ENCODE data around the gene ERGIC1. TPM values are rescaled to one million over a fixed set of nuclear protein-coding genes. Genes with fewer than 3 reads are reported as not detected.

Gene ERGIC1
- polyA plus RNA-seq, 1 donor from 2014 or later = 59.1 TPM

DNA sequence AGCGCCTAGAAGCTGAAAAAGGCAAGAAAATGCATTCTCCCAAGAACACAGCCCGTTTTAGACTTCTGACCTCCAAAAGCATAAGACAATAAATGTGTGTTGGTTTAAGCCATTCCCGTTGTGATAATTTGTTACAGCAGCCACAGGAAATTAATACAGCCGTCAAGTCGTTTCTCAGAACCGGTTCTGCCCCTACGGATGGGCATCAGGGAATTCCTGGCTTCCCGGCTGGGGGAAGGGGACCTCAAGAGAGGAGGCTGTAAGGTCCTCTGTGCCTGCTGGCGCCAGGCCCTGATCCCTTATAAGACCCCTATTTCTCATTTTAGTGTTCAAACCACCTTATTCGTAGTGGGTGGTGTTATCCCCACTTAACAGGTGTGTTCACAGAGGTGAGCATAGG is 74.6 kb downstream of the ERGIC1 start:
- TF ChIP-seq TAF1 (IDR thresholded peaks at IDR 0.05; ENCODE audit: low read depth) = no peak
- TF ChIP-seq SMC3 (conservative IDR thresholded peaks at IDR 0.05; ENCODE audit: poor library complexity) = no peak
- TF ChIP-seq EP300 (conservative IDR thresholded peaks at IDR 0.05; ENCODE audit: poor library complexity, severe bottlenecking) = no peak
- TF ChIP-seq, protein P1, sequence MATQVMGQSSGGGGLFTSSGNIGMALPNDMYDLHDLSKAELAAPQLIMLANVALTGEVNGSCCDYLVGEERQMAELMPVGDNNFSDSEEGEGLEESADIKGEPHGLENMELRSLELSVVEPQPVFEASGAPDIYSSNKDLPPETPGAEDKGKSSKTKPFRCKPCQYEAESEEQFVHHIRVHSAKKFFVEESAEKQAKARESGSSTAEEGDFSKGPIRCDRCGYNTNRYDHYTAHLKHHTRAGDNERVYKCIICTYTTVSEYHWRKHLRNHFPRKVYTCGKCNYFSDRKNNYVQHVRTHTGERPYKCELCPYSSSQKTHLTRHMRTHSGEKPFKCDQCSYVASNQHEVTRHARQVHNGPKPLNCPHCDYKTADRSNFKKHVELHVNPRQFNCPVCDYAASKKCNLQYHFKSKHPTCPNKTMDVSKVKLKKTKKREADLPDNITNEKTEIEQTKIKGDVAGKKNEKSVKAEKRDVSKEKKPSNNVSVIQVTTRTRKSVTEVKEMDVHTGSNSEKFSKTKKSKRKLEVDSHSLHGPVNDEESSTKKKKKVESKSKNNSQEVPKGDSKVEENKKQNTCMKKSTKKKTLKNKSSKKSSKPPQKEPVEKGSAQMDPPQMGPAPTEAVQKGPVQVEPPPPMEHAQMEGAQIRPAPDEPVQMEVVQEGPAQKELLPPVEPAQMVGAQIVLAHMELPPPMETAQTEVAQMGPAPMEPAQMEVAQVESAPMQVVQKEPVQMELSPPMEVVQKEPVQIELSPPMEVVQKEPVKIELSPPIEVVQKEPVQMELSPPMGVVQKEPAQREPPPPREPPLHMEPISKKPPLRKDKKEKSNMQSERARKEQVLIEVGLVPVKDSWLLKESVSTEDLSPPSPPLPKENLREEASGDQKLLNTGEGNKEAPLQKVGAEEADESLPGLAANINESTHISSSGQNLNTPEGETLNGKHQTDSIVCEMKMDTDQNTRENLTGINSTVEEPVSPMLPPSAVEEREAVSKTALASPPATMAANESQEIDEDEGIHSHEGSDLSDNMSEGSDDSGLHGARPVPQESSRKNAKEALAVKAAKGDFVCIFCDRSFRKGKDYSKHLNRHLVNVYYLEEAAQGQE (IDR thresholded peaks at IDR 0.05; ENCODE audit: borderline replicate concordance) = no peak
- TF ChIP-seq POLR2AphosphoS5 (IDR thresholded peaks at IDR 0.05) = no peak
- TF ChIP-seq RAD21 (conservative IDR thresholded peaks at IDR 0.05) = no peak
- TF ChIP-seq, protein P2, sequence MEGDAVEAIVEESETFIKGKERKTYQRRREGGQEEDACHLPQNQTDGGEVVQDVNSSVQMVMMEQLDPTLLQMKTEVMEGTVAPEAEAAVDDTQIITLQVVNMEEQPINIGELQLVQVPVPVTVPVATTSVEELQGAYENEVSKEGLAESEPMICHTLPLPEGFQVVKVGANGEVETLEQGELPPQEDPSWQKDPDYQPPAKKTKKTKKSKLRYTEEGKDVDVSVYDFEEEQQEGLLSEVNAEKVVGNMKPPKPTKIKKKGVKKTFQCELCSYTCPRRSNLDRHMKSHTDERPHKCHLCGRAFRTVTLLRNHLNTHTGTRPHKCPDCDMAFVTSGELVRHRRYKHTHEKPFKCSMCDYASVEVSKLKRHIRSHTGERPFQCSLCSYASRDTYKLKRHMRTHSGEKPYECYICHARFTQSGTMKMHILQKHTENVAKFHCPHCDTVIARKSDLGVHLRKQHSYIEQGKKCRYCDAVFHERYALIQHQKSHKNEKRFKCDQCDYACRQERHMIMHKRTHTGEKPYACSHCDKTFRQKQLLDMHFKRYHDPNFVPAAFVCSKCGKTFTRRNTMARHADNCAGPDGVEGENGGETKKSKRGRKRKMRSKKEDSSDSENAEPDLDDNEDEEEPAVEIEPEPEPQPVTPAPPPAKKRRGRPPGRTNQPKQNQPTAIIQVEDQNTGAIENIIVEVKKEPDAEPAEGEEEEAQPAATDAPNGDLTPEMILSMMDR (IDR thresholded peaks at IDR 0.05; ENCODE audit: poor library complexity, severe bottlenecking) = no peak
- TF ChIP-seq MXI1 (conservative IDR thresholded peaks at IDR 0.05; ENCODE audit: poor library complexity, severe bottlenecking) = no peak
- no peak for TF ChIP-seq EZH2 (IDR thresholded peaks at IDR 0.05; ENCODE audit: borderline replicate concordance, insufficient read depth, low read length, poor library complexity, severe bottlenecking)

DNA sequence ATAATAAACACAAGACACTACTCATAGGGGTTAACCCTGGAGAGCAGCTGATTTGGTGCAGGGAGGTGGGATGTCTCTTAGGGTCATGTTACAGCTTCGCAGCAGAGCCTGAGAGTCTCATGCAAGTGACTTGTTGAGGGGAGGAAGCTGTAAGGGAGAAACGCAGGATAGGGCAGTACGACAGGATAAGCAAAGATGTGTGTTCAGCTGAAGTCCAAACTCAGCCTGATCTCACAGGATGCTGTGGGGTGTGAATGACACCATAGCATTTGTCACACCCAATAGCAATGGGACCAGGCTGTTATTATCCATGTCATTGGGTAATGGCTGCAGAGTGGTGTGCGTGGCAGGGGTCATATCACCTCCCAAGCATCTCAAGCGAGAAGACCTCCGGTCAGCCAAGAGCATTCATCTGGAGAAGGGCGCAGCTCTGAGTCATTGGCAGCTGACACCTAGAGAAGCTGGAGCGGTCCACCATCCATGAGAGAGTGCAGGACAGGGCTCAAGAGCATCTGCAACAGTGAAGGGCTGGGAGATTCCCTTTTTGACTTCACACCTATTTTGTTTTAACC is 76.0 kb downstream of the ERGIC1 start:
- H3K9ac ChIP-seq (ENCODE audit: low read length) = no peak overlapping the region
- H3K9me2 ChIP-seq (ENCODE audit: insufficient read depth, low read length) = no peaks in the 10 kb centered on the region
- H3K79me2 ChIP-seq (replicated peaks; ENCODE audit: insufficient read depth, low read length) = no peaks in the 10 kb centered on the region
- no peak for TF ChIP-seq POLR2AphosphoS5 (IDR thresholded peaks at IDR 0.05)
- TF ChIP-seq TAF1 (IDR thresholded peaks at IDR 0.05; ENCODE audit: low read depth) = no peak
- TF ChIP-seq, protein P1 (IDR thresholded peaks at IDR 0.05; ENCODE audit: borderline replicate concordance) = no peak
- TF ChIP-seq EP300 (conservative IDR thresholded peaks at IDR 0.05; ENCODE audit: poor library complexity, severe bottlenecking) = no peak
- TF ChIP-seq, protein P2 (IDR thresholded peaks at IDR 0.05; ENCODE audit: poor library complexity, severe bottlenecking) = no peak
- TF ChIP-seq SMC3 (conservative IDR thresholded peaks at IDR 0.05; ENCODE audit: poor library complexity) = no peak
- TF ChIP-seq EZH2 (IDR thresholded peaks at IDR 0.05; ENCODE audit: borderline replicate concordance, insufficient read depth, low read length, poor library complexity, severe bottlenecking) = no peak
- TF ChIP-seq MXI1 (conservative IDR thresholded peaks at IDR 0.05; ENCODE audit: poor library complexity, severe bottlenecking) = no peak
- TF ChIP-seq RAD21 (conservative IDR thresholded peaks at IDR 0.05) = no peak
- H3K36me3 ChIP-seq (ENCODE audit: insufficient read depth, low read length) = no peaks in the 10 kb centered on the region
- H3K4me2 ChIP-seq (ENCODE audit: low read length) = no peak overlapping the region
- no peak overlapping the region for H3K27ac ChIP-seq (ENCODE audit: low read length)
- no peaks in the 10 kb centered on the region for H3K9me3 ChIP-seq (ENCODE audit: low read length)
- no peaks in the 10 kb centered on the region for H3K27me3 ChIP-seq (ENCODE audit: insufficient read depth, low read depth, low read length)
- H3K4me3 ChIP-seq (ENCODE audit: low read length) = no peak overlapping the region
- no peak overlapping the region for H2AFZ ChIP-seq (ENCODE audit: low read depth, low read length)
- no peaks in the 10 kb centered on the region for H3F3A ChIP-seq (ENCODE audit: insufficient read depth, low read length, poor library complexity, severe bottlenecking)
- no peaks in the 10 kb centered on the region for H4K20me1 ChIP-seq (ENCODE audit: insufficient read depth)

More for the DNA sequence above, 74.6 kb downstream of the ERGIC1 start:
- Histone ChIP-seq H3K36me3 (ENCODE audit: insufficient read depth, low read length) (no peaks in the 10 kb centered on the region), H3K4me3 (ENCODE audit: low read length) (no peak overlapping the region), H2AFZ (ENCODE audit: low read depth, low read length) (no peak overlapping the region), H3K27me3 (ENCODE audit: insufficient read depth, low read depth, low read length) (no peaks in the 10 kb centered on the region), H3K79me2 (replicated peaks; ENCODE audit: insufficient read depth, low read length) (no peaks in the 10 kb centered on the region), H3K27ac (ENCODE audit: low read length) (no peak overlapping the region), H3K4me2 (ENCODE audit: low read length) (no peak overlapping the region), H3K9ac (ENCODE audit: low read length) (no peak overlapping the region), H3F3A (ENCODE audit: insufficient read depth, low read length, poor library complexity, severe bottlenecking) (no peaks in the 10 kb centered on the region), H3K9me3 (ENCODE audit: low read length) (no peaks in the 10 kb centered on the region), H4K20me1 (ENCODE audit: insufficient read depth) (no peaks in the 10 kb centered on the region), H3K9me2 (ENCODE audit: insufficient read depth, low read length) (no peaks in the 10 kb centered on the region)
